GM23338 (cell line): Measurements from ENCODE around the gene PLOD2. TPM values are rescaled to one million over a fixed set of nuclear protein-coding genes. Genes with fewer than 3 reads are reported as not detected.

Experiments used
- ATAC-seq: fragments of 200-7000 bp; cut with Tn5 transposase; 3 replicates; pipeline ENCODE4 v1.9.1; 2020
- DNase-seq: peaks from one replicate; pipeline ENCODE4 v3.0.0-alpha.2; 2015; ENCODE audit warnings: low spot score
- H2AFZ ChIP-seq: fragments of 200-600 bp; sonication (generic); 2 replicates; pipeline ENCODE4 v1.8.0; 2016; ENCODE audit warnings: antibody characterized with exemption, mild to moderate bottlenecking, moderate library complexity
- H3F3A ChIP-seq: fragments of 200-600 bp; sonication (generic); replicated peaks from 2 replicates; pipeline ENCODE4 v1.8.0; 2017; ENCODE audit warnings: antibody characterized with exemption, mixed run types, low read depth
- H3K27ac ChIP-seq: fragments of 200-600 bp; sonication (generic); 2 replicates; pipeline ENCODE4 v1.6.1; 2016; ENCODE audit warnings: low read depth
- H3K27me3 ChIP-seq: fragments of 200-600 bp; sonication (generic); 2 replicates; pipeline ENCODE4 v1.8.0; 2016; ENCODE audit warnings: mild to moderate bottlenecking, mixed run types, moderate library complexity; ENCODE audit not compliant: insufficient read depth
- H3K36me3 ChIP-seq: fragments of 200-600 bp; sonication (generic); 2 replicates; pipeline ENCODE4 v1.8.0; 2016; ENCODE audit warnings: mild to moderate bottlenecking; ENCODE audit not compliant: insufficient read depth
- H3K4me1 ChIP-seq: fragments of 200-600 bp; sonication (generic); 2 replicates; pipeline ENCODE4 v1.8.0; 2016; ENCODE audit warnings: mild to moderate bottlenecking, moderate library complexity; ENCODE audit not compliant: insufficient read depth
- H3K4me2 ChIP-seq: fragments of 200-600 bp; sonication (generic); 2 replicates; pipeline ENCODE4 v1.7.1; 2017; ENCODE audit warnings: mixed run types
- H3K4me3 ChIP-seq: fragments of 200-600 bp; sonication (generic); 2 replicates; pipeline ENCODE4 v1.6.1; 2016; ENCODE audit warnings: mixed run types
- H3K79me2 ChIP-seq: fragments of 200-600 bp; sonication (generic); replicated peaks from 2 replicates; pipeline ENCODE4 v1.8.0; 2017; ENCODE audit warnings: mild to moderate bottlenecking; ENCODE audit not compliant: insufficient read depth
- H3K9me2 ChIP-seq: fragments of 200-600 bp; sonication (generic); 2 replicates; pipeline ENCODE4 v1.8.0; 2017; ENCODE audit not compliant: insufficient read depth
- H4K20me1 ChIP-seq: fragments of 200-600 bp; sonication (generic); replicated peaks from 2 replicates; pipeline ENCODE4 v1.8.0; 2017; ENCODE audit warnings: mild to moderate bottlenecking; ENCODE audit not compliant: insufficient read depth
- H3K27ac Mint-ChIP-seq: 2 replicates; pipeline ENCODE4 v1.8.0; 2020; ENCODE audit warnings: inconsistent platforms, mild to moderate bottlenecking, moderate library complexity, mixed read lengths
- H3K27me3 Mint-ChIP-seq: 3 replicates; pipeline ENCODE4 v1.8.0; 2022; ENCODE audit warnings: low read depth, mild to moderate bottlenecking, moderate library complexity, mixed read lengths, inconsistent platforms; ENCODE audit not compliant: insufficient read depth, poor library complexity
- H3K36me3 Mint-ChIP-seq: 3 replicates; pipeline ENCODE4 v1.8.0; 2021; ENCODE audit warnings: low read depth, mild to moderate bottlenecking, inconsistent platforms, moderate library complexity, mixed read lengths
- H3K4me1 Mint-ChIP-seq: 3 replicates; pipeline ENCODE4 v1.8.0; 2020; ENCODE audit warnings: mild to moderate bottlenecking, inconsistent platforms, mixed read lengths
- H3K4me3 Mint-ChIP-seq: 3 replicates; pipeline ENCODE4 v1.8.0; 2021; ENCODE audit warnings: moderate library complexity, mild to moderate bottlenecking, inconsistent platforms, mixed read lengths
- H3K9me3 Mint-ChIP-seq: 3 replicates; pipeline ENCODE4 v1.8.0; 2020; ENCODE audit warnings: moderate library complexity, mild to moderate bottlenecking, inconsistent platforms, mixed read lengths
- CTCF ChIP-seq, 2 experiments: fragments of 200-600 bp in 1 of 2; sonication (generic) in 1 of 2; conservative IDR thresholded peaks; 2 replicates each; pipeline versions ENCODE4 v1.5.1 to v1.6.1; 2016 to 2017; ENCODE audit warnings: antibody characterized with exemption in 2 of 2, low read depth in 2 of 2, mild to moderate bottlenecking in 2 of 2, moderate library complexity in 1 of 2
- ETS1 ChIP-seq: IDR thresholded peaks from 2 replicates; pipeline ENCODE4 v1.6.1; 2016; ENCODE audit warnings: antibody characterized with exemption
- EZH2 ChIP-seq: fragments of 200-600 bp; sonication (generic); IDR thresholded peaks from one replicate; pipeline ENCODE4 v1.8.0; 2017; ENCODE audit warnings: antibody characterized with exemption, mild to moderate bottlenecking, low read depth; ENCODE audit not compliant: unreplicated experiment
- EZH2phosphoT487 ChIP-seq: fragments of 200-600 bp; sonication (generic); IDR thresholded peaks from one replicate; pipeline ENCODE4 v1.8.1; 2018; ENCODE audit warnings: antibody characterized with exemption; ENCODE audit not compliant: unreplicated experiment
- JUNB ChIP-seq: IDR thresholded peaks from one replicate; pipeline ENCODE4 v1.6.1; 2016; ENCODE audit warnings: antibody characterized with exemption; ENCODE audit not compliant: unreplicated experiment
- REST ChIP-seq: IDR thresholded peaks from one replicate; pipeline ENCODE4 v1.6.1; 2018; ENCODE audit warnings: antibody characterized with exemption; ENCODE audit not compliant: unreplicated experiment
- STAT1 ChIP-seq: IDR thresholded peaks from one replicate; pipeline ENCODE4 v1.6.1; 2016; ENCODE audit warnings: antibody characterized with exemption; ENCODE audit not compliant: unreplicated experiment
- ZNF114 ChIP-seq: fragments of 250-450 bp; sonication (Bioruptor Pico); IDR thresholded peaks from 2 replicates; pipeline ENCODE4 v1.5.0; 2020; ENCODE audit warnings: mild to moderate bottlenecking, moderate library complexity
- ZNF331 ChIP-seq: fragments of 250-450 bp; sonication (Bioruptor Pico); IDR thresholded peaks from 2 replicates; pipeline ENCODE4 v1.5.0; 2020; ENCODE audit warnings: low read depth, mild to moderate bottlenecking, moderate library complexity
- polyA plus RNA-seq: library from polyadenylated mRNA; unstranded; fragments of >200 nt; fragmentation: Nextera tagmentation; extraction: Ambion mirVana; gene quantifications from 2 replicates; pipeline ENCODE4 v1.2.1, GENCODE V29; 2016
- total RNA-seq: library from RNA; depleted of rRNA; stranded (reverse); fragments of >200 nt; shearing (Covaris generic); gene quantifications from 2 replicates; pipeline ENCODE4 v1.2.3, GENCODE V29; 2014

Gene PLOD2
- total and polyA plus RNA-seq, 2 experiments from 2014 or later: 26.7 to 30.5 TPM

GRCh38 chr3:146177519-146177918 lies 16.5 kb upstream of the PLOD2 start (continued):
- TF ChIP-seq REST (no peak), ETS1 (no peak)

GRCh38 chr3:146177072-146177471 lies 16.1 kb upstream of the PLOD2 start:
- DNase-seq (no peak), ATAC-seq (no peak)
- H2AFZ ChIP-seq: no peak overlapping the region
- no peaks in the 10 kb centered on the region for H3K36me3 ChIP-seq
- H3F3A ChIP-seq: no peaks in the 10 kb centered on the region
- Mint-ChIP-seq H3K4me1 (peaks cover 4% of the 10 kb centered on the region; the same call in 1 of the 3 replicates), H3K27me3 (peaks cover 2% of the 10 kb centered on the region), H3K36me3 (no peaks in the 10 kb centered on the region; the same call in 2 of the 3 replicates), H3K4me3 (no peak overlapping the region), H3K27ac (no peak overlapping the region), H3K9me3 (no peaks in the 10 kb centered on the region)
- H3K4me3 ChIP-seq: no peak overlapping the region
- no peak overlapping the region for H3K27ac ChIP-seq
- H3K79me2 ChIP-seq: no peaks in the 10 kb centered on the region
- no peak overlapping the region for H3K4me2 ChIP-seq
- H3K4me1 ChIP-seq: no peaks in the 10 kb centered on the region
- H3K9me2 ChIP-seq: no peaks in the 10 kb centered on the region
- H3K27me3 ChIP-seq: no peaks in the 10 kb centered on the region
- no peaks in the 10 kb centered on the region for H4K20me1 ChIP-seq
- TF ChIP-seq STAT1 (no peak), ETS1 (no peak), JUNB (no peak), CTCF (conservative IDR thresholded peaks at IDR 0.05; ENCODE audit: low read depth in 2 of 2) (no peak), EZH2phosphoT487 (no peak), ZNF114 (CRISPR knock-in tag) (no peak), ZNF331 (CRISPR knock-in tag) (no peak), REST (no peak), EZH2 (no peak)
